ENCODE measurements around the gene CTSD.

The CTSD gene

GRCh38 chr11:1734641-1735081 lies 29.1 kb downstream of the CTSD start:
- Histone ChIP-seq H3K36me3 (ENCODE audit: insufficient read depth, low read length) (no peaks in the 10 kb centered on the region), H3K27me3 (ENCODE audit: insufficient read depth, low read length) (peaks cover 21% of the 10 kb centered on the region), H3K4me3 (ENCODE audit: low read length) (no peak overlapping the region), H3K9me3 (ENCODE audit: low read length) (peaks cover 8% of the 10 kb centered on the region), H2AFZ (ENCODE audit: low read depth, low read length) (no peak overlapping the region), H3K4me1 (ENCODE audit: insufficient read depth, low read length) (no peaks in the 10 kb centered on the region)

- Histone ChIP-seq H2AFZ (ENCODE audit: low read depth, low read length) (no peak overlapping the region), H3K9me3 (ENCODE audit: low read length) (peaks cover 8% of the 10 kb centered on the region), H3K4me1 (ENCODE audit: insufficient read depth, low read length) (no peaks in the 10 kb centered on the region), H3K27me3 (ENCODE audit: insufficient read depth, low read length) (peaks cover 25% of the 10 kb centered on the region), H3K36me3 (ENCODE audit: insufficient read depth, low read length) (no peaks in the 10 kb centered on the region), H3K4me3 (ENCODE audit: low read length) (no peak overlapping the region)
Observed at GRCh38 chr11:1733716-1734640, 29.7 kb downstream of the CTSD start.

- Histone ChIP-seq H3K4me3 (ENCODE audit: low read length) (no peak overlapping the region), H3K4me1 (ENCODE audit: insufficient read depth, low read length) (no peaks in the 10 kb centered on the region), H3K27me3 (ENCODE audit: insufficient read depth, low read length) (peaks cover 26% of the 10 kb centered on the region)
Observed at GRCh38 chr11:1733009-1733715, 30.6 kb downstream of the CTSD start.

DNA sequence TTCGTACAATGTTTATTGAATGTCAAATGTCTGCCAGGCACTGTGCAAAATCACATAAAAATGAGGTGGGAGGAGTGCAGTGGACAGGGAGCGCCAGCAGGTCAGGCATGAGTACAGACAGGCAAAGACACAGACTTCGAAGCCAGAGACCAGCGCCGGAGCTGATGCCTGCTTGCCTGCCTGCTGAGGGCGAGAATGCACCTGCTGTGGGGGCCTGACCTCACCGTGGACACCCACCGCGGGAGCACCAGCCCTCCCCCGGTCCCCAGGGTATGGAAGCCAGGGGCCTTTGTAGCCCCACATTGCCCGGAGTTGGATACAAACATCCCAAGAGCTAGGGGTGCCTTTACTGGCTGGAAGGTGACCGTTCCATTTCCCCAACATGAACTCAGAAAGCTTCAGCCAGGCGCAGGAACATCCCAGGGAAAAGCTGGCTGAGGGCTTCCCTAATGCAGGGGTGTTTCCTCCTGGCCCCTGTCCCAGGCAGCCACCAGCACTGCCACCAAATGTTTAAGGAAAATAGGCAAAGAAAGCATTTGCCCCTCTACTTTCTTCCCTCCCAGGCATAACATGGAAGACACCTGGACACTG lies 31.2 kb downstream of the CTSD start:
- H3K4me1 ChIP-seq (ENCODE audit: insufficient read depth, low read length), result no peaks in the 10 kb centered on the region
- peaks cover 8% of the 10 kb centered on the region for H3K9me3 ChIP-seq (ENCODE audit: low read length)
- no peak overlapping the region for H2AFZ ChIP-seq (ENCODE audit: low read depth, low read length)
- no peak overlapping the region for H3K4me3 ChIP-seq (ENCODE audit: low read length)
- peaks cover 30% of the 10 kb centered on the region for H3K27me3 ChIP-seq (ENCODE audit: insufficient read depth, low read length)
- H3K36me3 ChIP-seq (ENCODE audit: insufficient read depth, low read length), result no peaks in the 10 kb centered on the region

More at GRCh38 chr11:1733009-1733715, 30.6 kb downstream of the CTSD start:
- no peaks in the 10 kb centered on the region for H3K36me3 ChIP-seq (ENCODE audit: insufficient read depth, low read length)
- no peak overlapping the region for H2AFZ ChIP-seq (ENCODE audit: low read depth, low read length)
- H3K9me3 ChIP-seq (ENCODE audit: low read length), result peaks cover 8% of the 10 kb centered on the region

GRCh38 chr11:1731451-1732059 lies 32.2 kb downstream of the CTSD start:
- peaks cover 3% of the 10 kb centered on the region for H3K9me3 ChIP-seq (ENCODE audit: low read length)
- no peak overlapping the region for H3K4me3 ChIP-seq (ENCODE audit: low read length)
- no peaks in the 10 kb centered on the region for H3K36me3 ChIP-seq (ENCODE audit: insufficient read depth, low read length)
- no peaks in the 10 kb centered on the region for H3K4me1 ChIP-seq (ENCODE audit: insufficient read depth, low read length)
- no peak overlapping the region for H2AFZ ChIP-seq (ENCODE audit: low read depth, low read length)
- H3K27me3 ChIP-seq (ENCODE audit: insufficient read depth, low read length), result peaks cover 30% of the 10 kb centered on the region

GRCh38 chr11:1730059-1730629 lies 33.6 kb downstream of the CTSD start:
- no peak overlapping the region for H3K4me3 ChIP-seq (ENCODE audit: low read length)
- no peaks in the 10 kb centered on the region for H3K4me1 ChIP-seq (ENCODE audit: insufficient read depth, low read length)
- no peak overlapping the region for H2AFZ ChIP-seq (ENCODE audit: low read depth, low read length)
- H3K27me3 ChIP-seq (ENCODE audit: insufficient read depth, low read length), result peaks cover 24% of the 10 kb centered on the region
- no peaks in the 10 kb centered on the region for H3K36me3 ChIP-seq (ENCODE audit: insufficient read depth, low read length)
- H3K9me3 ChIP-seq (ENCODE audit: low read length), result no peaks in the 10 kb centered on the region

DNA sequence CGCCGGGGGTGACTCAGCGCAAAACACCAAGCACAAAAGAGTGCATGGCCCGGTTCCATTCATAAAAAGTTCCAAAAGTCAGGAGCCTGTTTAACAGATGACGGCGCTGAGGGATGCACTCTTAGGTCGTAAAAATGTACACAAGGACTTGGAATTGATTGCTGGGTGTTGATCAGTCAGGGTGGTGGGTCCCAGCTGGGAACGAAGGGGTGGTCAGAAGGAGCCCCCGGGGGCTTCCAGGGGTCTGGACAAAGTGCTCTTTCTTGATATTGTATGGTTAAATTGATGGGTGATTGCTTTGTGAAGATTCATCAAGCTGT lies 34.1 kb downstream of the CTSD start:
- no peak overlapping the region for H3K4me3 ChIP-seq (ENCODE audit: low read length)
- no peaks in the 10 kb centered on the region for H3K9me3 ChIP-seq (ENCODE audit: low read length)
- H3K36me3 ChIP-seq (ENCODE audit: insufficient read depth, low read length), result no peaks in the 10 kb centered on the region
- H3K27me3 ChIP-seq (ENCODE audit: insufficient read depth, low read length), result peaks cover 24% of the 10 kb centered on the region
- H2AFZ ChIP-seq (ENCODE audit: low read depth, low read length), result no peak overlapping the region
- no peaks in the 10 kb centered on the region for H3K4me1 ChIP-seq (ENCODE audit: insufficient read depth, low read length)

GRCh38 chr11:1728931-1729691 lies 34.6 kb downstream of the CTSD start:
- no peak overlapping the region for H2AFZ ChIP-seq (ENCODE audit: low read depth, low read length)
- no peaks in the 10 kb centered on the region for H3K4me1 ChIP-seq (ENCODE audit: insufficient read depth, low read length)
- peaks cover 24% of the 10 kb centered on the region for H3K27me3 ChIP-seq (ENCODE audit: insufficient read depth, low read length)

DNA sequence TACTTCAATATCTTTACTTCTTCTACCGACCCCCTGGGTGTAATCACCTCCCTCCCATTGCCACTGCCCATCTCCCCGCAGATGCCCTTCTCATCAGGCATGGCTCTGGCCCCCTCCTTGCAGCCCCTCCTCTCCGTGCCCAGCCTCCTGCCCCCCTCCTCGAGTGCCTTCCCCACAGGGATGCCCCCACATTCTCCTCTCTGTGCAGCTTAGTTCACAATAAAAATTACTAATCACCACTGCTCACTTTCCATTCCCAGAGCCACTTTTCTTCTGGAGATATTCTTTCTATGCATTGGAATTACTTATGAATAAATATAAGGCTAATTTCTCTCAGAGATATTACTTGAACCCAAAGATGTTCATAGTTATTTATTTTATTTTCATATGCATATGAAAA lies 35.4 kb downstream of the CTSD start:
- Histone ChIP-seq H3K9me3 (ENCODE audit: low read length) (no peaks in the 10 kb centered on the region), H3K36me3 (ENCODE audit: insufficient read depth, low read length) (no peaks in the 10 kb centered on the region), H3K27me3 (ENCODE audit: insufficient read depth, low read length) (peaks cover 15% of the 10 kb centered on the region), H2AFZ (ENCODE audit: low read depth, low read length) (no peak overlapping the region), H3K4me3 (ENCODE audit: low read length) (no peak overlapping the region), H3K4me1 (ENCODE audit: insufficient read depth, low read length) (no peaks in the 10 kb centered on the region)

More at GRCh38 chr11:1728931-1729691, 34.6 kb downstream of the CTSD start:
- Histone ChIP-seq H3K36me3 (ENCODE audit: insufficient read depth, low read length) (no peaks in the 10 kb centered on the region), H3K9me3 (ENCODE audit: low read length) (no peaks in the 10 kb centered on the region), H3K4me3 (ENCODE audit: low read length) (no peak overlapping the region)

DNA sequence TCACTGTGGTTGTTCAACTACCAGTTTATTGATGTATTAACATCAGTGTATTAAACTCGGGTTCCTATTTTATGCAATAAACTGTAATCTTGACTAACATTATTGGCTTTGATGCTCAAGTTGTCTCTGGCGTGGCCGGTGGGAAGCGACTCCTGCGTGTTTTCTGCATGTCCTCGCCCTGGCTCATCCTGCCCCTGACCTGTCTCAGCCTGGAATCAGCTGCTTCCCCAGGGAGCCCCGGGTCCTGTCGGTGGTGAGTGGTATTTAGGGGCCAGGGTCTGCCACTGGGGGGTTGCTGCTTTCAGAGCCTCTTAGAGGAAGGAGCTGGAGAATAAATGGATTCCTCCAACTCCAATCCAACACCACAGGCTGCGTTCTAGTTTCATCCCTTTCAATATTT lies 35.9 kb downstream of the CTSD start:
- Histone ChIP-seq H3K27me3 (ENCODE audit: insufficient read depth, low read length) (peaks cover 12% of the 10 kb centered on the region), H3K36me3 (ENCODE audit: insufficient read depth, low read length) (no peaks in the 10 kb centered on the region), H3K4me1 (ENCODE audit: insufficient read depth, low read length) (no peaks in the 10 kb centered on the region), H3K9me3 (ENCODE audit: low read length) (no peaks in the 10 kb centered on the region), H3K4me3 (ENCODE audit: low read length) (no peak overlapping the region), H2AFZ (ENCODE audit: low read depth, low read length) (no peak overlapping the region)

GRCh38 chr11:1727096-1727690 lies 36.5 kb downstream of the CTSD start:
- Histone ChIP-seq H3K9me3 (ENCODE audit: low read length) (no peaks in the 10 kb centered on the region), H3K4me3 (ENCODE audit: low read length) (no peak overlapping the region), H3K27me3 (ENCODE audit: insufficient read depth, low read length) (peaks cover 9% of the 10 kb centered on the region), H2AFZ (ENCODE audit: low read depth, low read length) (no peak overlapping the region), H3K36me3 (ENCODE audit: insufficient read depth, low read length) (no peaks in the 10 kb centered on the region), H3K4me1 (ENCODE audit: insufficient read depth, low read length) (no peaks in the 10 kb centered on the region)

- H3K9me3 ChIP-seq (ENCODE audit: low read length), result no peaks in the 10 kb centered on the region
- no peaks in the 10 kb centered on the region for H3K4me1 ChIP-seq (ENCODE audit: insufficient read depth, low read length)
- no peak overlapping the region for H2AFZ ChIP-seq (ENCODE audit: low read depth, low read length)
- H3K36me3 ChIP-seq (ENCODE audit: insufficient read depth, low read length), result no peaks in the 10 kb centered on the region
- no peak overlapping the region for H3K4me3 ChIP-seq (ENCODE audit: low read length)
- H3K27me3 ChIP-seq (ENCODE audit: insufficient read depth, low read length), result peaks cover 8% of the 10 kb centered on the region
Observed at GRCh38 chr11:1719781-1720180, 43.9 kb downstream of the CTSD start.

All from neuron (in vitro differentiated cells).